LNCaP clone FGC (cell line): ENCODE results near the gene RHOT2.
A peak's percentile ranks its signal among the peaks of the same experiment; 100 is the strongest.
"Not testable (repeated sequence)": the region's sequence is repeated elsewhere in the genome, so short reads cannot be mapped to it uniquely, and the experiment has no call there.

Experiments used
- DNase-seq: peaks from one replicate; pipeline ENCODE4 v3.0.0-alpha.2; 2011; ENCODE audit warnings: low read depth
- H3K4me3 ChIP-seq: 2 replicates; pipeline ENCODE4 v1.5.1; 2011; ENCODE audit warnings: mild to moderate bottlenecking, low read depth, low read length, control low read depth
- TF ChIP-seq, protein P1 (sequence below): IDR thresholded peaks from 2 replicates; pipeline ENCODE4 v1.5.1; 2012; ENCODE audit warnings: mild to moderate bottlenecking; ENCODE audit not compliant: control insufficient read depth, insufficient read depth; ENCODE audit errors: extremely low read depth

The RHOT2 gene

GRCh38 chr16:709566-710499, 41.9 kb downstream of the RHOT2 start:
- H3K4me3 ChIP-seq: no peak overlapping the region
- TF ChIP-seq, protein P1, sequence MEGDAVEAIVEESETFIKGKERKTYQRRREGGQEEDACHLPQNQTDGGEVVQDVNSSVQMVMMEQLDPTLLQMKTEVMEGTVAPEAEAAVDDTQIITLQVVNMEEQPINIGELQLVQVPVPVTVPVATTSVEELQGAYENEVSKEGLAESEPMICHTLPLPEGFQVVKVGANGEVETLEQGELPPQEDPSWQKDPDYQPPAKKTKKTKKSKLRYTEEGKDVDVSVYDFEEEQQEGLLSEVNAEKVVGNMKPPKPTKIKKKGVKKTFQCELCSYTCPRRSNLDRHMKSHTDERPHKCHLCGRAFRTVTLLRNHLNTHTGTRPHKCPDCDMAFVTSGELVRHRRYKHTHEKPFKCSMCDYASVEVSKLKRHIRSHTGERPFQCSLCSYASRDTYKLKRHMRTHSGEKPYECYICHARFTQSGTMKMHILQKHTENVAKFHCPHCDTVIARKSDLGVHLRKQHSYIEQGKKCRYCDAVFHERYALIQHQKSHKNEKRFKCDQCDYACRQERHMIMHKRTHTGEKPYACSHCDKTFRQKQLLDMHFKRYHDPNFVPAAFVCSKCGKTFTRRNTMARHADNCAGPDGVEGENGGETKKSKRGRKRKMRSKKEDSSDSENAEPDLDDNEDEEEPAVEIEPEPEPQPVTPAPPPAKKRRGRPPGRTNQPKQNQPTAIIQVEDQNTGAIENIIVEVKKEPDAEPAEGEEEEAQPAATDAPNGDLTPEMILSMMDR: no peak
- no peak for DNase-seq

DNA sequence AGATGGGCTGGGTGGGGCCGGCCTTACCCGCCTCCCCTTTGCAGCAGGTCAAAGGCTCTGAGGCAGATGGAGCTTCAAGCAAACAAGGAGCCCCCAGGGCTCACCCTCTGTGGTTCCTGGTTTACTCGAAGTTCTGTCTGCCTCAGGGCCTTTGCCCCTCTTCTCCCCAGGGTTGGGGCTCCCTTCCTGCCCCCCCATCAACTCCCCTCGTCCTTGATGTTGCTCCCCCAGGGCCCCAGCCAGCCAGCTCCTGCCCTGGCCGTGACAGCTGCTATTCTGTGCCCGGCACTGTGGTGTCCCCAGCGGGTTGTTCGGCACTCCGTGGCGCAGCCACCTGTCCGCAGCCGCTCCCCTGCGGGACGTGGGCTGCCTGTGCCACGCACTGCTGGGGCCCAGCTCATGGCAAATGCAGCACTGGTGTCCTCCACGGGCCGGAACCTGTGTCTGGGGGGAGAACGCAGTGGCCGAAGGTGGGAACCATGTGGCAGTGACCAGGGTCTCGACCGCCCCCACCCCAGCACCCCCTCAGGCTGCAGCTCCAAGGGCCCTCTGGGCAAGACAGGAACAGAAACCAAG, 42.7 kb downstream of the RHOT2 start:
- no peak for DNase-seq
- TF ChIP-seq, protein P1: no peak

GRCh38 chr16:711084-711483, 43.2 kb downstream of the RHOT2 start:
- no peak for DNase-seq
- TF ChIP-seq, protein P1: no peak

More for the DNA sequence above, 42.7 kb downstream of the RHOT2 start:
- no peak overlapping the region for H3K4me3 ChIP-seq

DNA sequence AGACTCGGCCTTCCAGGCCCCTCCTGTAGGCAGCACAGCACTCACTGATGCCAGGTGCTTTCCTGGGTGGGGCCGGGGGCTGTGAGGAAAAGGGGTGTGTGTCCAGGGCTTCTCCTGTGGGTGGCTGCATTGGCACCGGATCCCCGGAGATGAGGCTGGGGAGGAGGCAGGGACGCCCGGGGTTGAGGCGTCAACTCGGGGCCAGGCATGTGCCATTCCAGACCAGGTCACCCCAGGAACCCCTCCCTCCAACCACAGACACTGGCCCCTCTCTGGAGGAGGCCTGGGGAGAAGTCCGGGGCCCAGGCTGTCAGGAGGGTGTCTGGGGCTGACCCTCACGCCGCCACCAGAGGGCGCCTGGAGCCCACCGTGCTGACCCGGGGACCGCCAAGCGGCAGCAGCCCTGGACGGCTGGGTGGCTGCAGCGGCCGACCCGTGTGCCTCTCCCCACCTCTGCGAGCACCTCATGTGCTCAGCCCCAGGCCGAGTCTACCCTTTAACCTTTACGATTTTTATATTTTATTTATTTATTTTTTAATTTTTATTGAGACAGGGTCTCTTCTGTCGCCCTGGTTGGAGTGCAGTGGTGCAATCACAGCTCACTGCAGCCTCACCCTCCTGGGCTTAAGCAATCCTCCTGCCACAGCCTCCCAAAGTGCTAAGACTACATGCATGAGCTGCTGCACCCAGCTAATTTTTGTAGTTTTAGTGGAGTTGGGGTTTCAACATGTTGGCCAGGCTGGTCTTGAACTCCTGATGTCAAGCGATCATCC, 43.8 kb downstream of the RHOT2 start:
- TF ChIP-seq, protein P1: peak; percentile 84
- DNase-seq: no peak
- H3K4me3 ChIP-seq: no peak overlapping the region

More at GRCh38 chr16:711084-711483, 43.2 kb downstream of the RHOT2 start:
- no peak overlapping the region for H3K4me3 ChIP-seq

- not testable (repeated sequence) for H3K4me3 ChIP-seq, DNase-seq
- TF ChIP-seq, protein P1: peak; percentile 43
These were observed 44.9 kb downstream of the RHOT2 start for GRCh38 chr16:712740-713250.

- peak overlapping the region; percentile 42; the same call in 1 of the 2 replicates for H3K4me3 ChIP-seq
- TF ChIP-seq, protein P1: no peak
- DNase-seq: no peak
These were observed 46.1 kb downstream of the RHOT2 start for GRCh38 chr16:714079-714478.
